ENCODE measurements around the gene QKI.

Gene QKI

GRCh38 chr6:163398815-163399214 is 15.7 kb upstream of the QKI start:
- H3K27me3 ChIP-seq (ENCODE audit: insufficient read depth, poor library complexity, severe bottlenecking) = no peaks in the 10 kb centered on the region
- H3K4me3 ChIP-seq (ENCODE audit: severe bottlenecking) = no peak overlapping the region
- DNase-seq (ENCODE audit: low spot score) (no peak), ATAC-seq (ENCODE audit: low read depth) (no peak)
- no peaks in the 10 kb centered on the region for H3K9me3 ChIP-seq (ENCODE audit: severe bottlenecking)
- H3K27ac ChIP-seq (ENCODE audit: poor library complexity, severe bottlenecking) = no peak overlapping the region
- H3K4me1 ChIP-seq (ENCODE audit: insufficient read depth, poor library complexity, severe bottlenecking) = peaks cover under 1% of the 10 kb centered on the region
- no peaks in the 10 kb centered on the region for H3K36me3 ChIP-seq (ENCODE audit: low read depth)
- TF ChIP-seq CTCF (IDR thresholded peaks at IDR 0.05; ENCODE audit: poor library complexity, severe bottlenecking) = no peak

GRCh38 chr6:163400509-163400908 is 14.0 kb upstream of the QKI start:
- no peaks in the 10 kb centered on the region for H3K4me1 ChIP-seq (ENCODE audit: insufficient read depth, poor library complexity, severe bottlenecking)
- no peak overlapping the region for H3K4me3 ChIP-seq (ENCODE audit: severe bottlenecking)
- no peak for TF ChIP-seq CTCF (IDR thresholded peaks at IDR 0.05; ENCODE audit: poor library complexity, severe bottlenecking)
- DNase-seq (ENCODE audit: low spot score) = no peak
- H3K36me3 ChIP-seq (ENCODE audit: low read depth) = no peaks in the 10 kb centered on the region
- H3K27me3 ChIP-seq (ENCODE audit: insufficient read depth, poor library complexity, severe bottlenecking) = no peaks in the 10 kb centered on the region
- ATAC-seq (ENCODE audit: low read depth) = no peak
- no peak overlapping the region for H3K27ac ChIP-seq (ENCODE audit: poor library complexity, severe bottlenecking)
- no peaks in the 10 kb centered on the region for H3K9me3 ChIP-seq (ENCODE audit: severe bottlenecking)

- ATAC-seq (ENCODE audit: low read depth) (no peak), DNase-seq (ENCODE audit: low spot score) (no peak)
- Histone ChIP-seq H3K27me3 (ENCODE audit: insufficient read depth, poor library complexity, severe bottlenecking) (no peaks in the 10 kb centered on the region), H3K36me3 (ENCODE audit: low read depth) (no peaks in the 10 kb centered on the region), H3K27ac (ENCODE audit: poor library complexity, severe bottlenecking) (no peak overlapping the region), H3K4me1 (ENCODE audit: insufficient read depth, poor library complexity, severe bottlenecking) (peaks cover 2% of the 10 kb centered on the region), H3K4me3 (ENCODE audit: severe bottlenecking) (no peak overlapping the region), H3K9me3 (ENCODE audit: severe bottlenecking) (no peaks in the 10 kb centered on the region)
- no peak for TF ChIP-seq CTCF (IDR thresholded peaks at IDR 0.05; ENCODE audit: poor library complexity, severe bottlenecking)
Observed at GRCh38 chr6:163401039-163401885, 13.3 kb upstream of the QKI start.

- ATAC-seq (ENCODE audit: low read depth) (no peak), DNase-seq (ENCODE audit: low spot score) (no peak)
- Histone ChIP-seq H3K9me3 (ENCODE audit: severe bottlenecking) (no peaks in the 10 kb centered on the region), H3K27me3 (ENCODE audit: insufficient read depth, poor library complexity, severe bottlenecking) (no peaks in the 10 kb centered on the region), H3K27ac (ENCODE audit: poor library complexity, severe bottlenecking) (no peak overlapping the region), H3K4me1 (ENCODE audit: insufficient read depth, poor library complexity, severe bottlenecking) (peaks cover 7% of the 10 kb centered on the region), H3K36me3 (ENCODE audit: low read depth) (no peaks in the 10 kb centered on the region), H3K4me3 (ENCODE audit: severe bottlenecking) (no peak overlapping the region)
- no peak for TF ChIP-seq CTCF (IDR thresholded peaks at IDR 0.05; ENCODE audit: poor library complexity, severe bottlenecking)
Observed at GRCh38 chr6:163402616-163403015, 11.9 kb upstream of the QKI start.

- Histone ChIP-seq H3K9me3 (ENCODE audit: severe bottlenecking) (no peaks in the 10 kb centered on the region), H3K36me3 (ENCODE audit: low read depth) (no peaks in the 10 kb centered on the region), H3K27me3 (ENCODE audit: insufficient read depth, poor library complexity, severe bottlenecking) (no peaks in the 10 kb centered on the region), H3K4me1 (ENCODE audit: insufficient read depth, poor library complexity, severe bottlenecking) (peaks cover 7% of the 10 kb centered on the region), H3K4me3 (ENCODE audit: severe bottlenecking) (no peak overlapping the region), H3K27ac (ENCODE audit: poor library complexity, severe bottlenecking) (no peak overlapping the region)
- TF ChIP-seq CTCF (IDR thresholded peaks at IDR 0.05; ENCODE audit: poor library complexity, severe bottlenecking) = no peak
- ATAC-seq (ENCODE audit: low read depth) = no peak
- DNase-seq (ENCODE audit: low spot score) = no peak
Observed at GRCh38 chr6:163404825-163405265, 9.7 kb upstream of the QKI start.

Data from RWPE2 (cell line).